Brain pericyte (primary cell): ENCODE results near the gene MBOAT2.
"Not testable (repeated sequence)": the region's sequence is repeated elsewhere in the genome, so short reads cannot be mapped to it uniquely, and the experiment has no call there.

Source experiments
- DNase-seq: peaks from one replicate; pipeline ENCODE4 v3.0.0-alpha.2; 2012; ENCODE audit warnings: low read depth, low spot score

MBOAT2 gene

GRCh38 chr2:8896671-8897070 is 106.8 kb downstream of the MBOAT2 start:
- not testable (repeated sequence) for DNase-seq

GRCh38 chr2:8895087-8895912 is 108.2 kb downstream of the MBOAT2 start:
- not testable (repeated sequence) for DNase-seq

DNA sequence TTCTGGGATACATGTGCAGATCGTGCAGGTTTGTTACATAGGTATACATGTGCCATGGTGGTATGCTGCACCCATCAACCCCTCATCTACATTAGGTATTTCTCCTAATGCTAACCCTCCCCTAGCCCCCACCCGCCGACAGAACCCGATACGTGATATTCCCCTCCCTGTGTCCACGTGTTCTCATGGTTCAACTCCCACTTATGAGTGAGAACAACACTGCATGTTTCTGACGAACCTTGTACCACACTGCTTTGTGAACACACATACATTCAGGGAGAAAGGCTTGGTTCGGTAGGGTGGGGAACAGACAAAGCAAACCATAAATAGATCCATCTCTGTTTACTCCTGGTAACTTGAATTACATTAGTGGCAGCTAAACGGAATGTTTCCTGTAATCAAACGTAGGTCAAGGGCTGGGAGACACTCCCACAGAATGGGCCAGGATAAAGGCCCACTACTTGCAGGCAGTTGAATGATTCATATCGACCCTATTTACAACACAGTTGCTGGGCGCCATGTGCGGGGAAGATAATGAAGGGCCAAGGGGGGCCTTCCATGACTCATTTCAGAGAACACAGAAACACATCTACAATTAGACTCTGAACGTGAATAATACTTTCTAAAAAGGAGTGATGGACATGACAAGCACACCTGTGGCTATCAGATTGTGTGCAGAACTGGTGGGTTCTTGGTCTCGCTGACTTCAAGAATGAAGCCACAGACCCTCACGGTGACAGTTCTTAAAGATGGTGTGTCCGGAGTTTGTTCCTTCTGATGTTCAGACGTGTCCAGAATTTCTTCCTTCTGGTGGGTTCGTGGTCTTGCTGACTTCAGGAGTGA is 109.3 kb downstream of the MBOAT2 start:
- no peak for DNase-seq

GRCh38 chr2:8893474-8893873 is 110.0 kb downstream of the MBOAT2 start:
- DNase-seq, result no peak

DNA sequence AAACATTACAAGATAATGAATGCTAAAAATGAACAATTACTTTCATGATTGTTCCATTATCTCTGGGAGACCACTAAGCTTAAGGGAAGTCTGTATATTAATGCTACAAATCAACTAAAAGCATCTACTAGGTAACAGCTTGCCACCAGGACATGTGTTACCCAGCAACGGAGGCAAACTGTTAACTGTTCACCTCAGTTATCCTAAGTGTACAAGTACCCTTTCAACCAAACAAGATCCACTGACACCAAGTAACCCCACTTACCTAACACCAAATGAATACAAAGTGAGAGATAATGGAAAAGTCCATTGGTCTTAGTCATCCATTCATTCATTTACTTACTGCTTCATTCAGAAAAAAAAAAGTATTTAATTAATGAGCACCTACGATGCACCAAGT is 111.4 kb downstream of the MBOAT2 start:
- no peak for DNase-seq

DNA sequence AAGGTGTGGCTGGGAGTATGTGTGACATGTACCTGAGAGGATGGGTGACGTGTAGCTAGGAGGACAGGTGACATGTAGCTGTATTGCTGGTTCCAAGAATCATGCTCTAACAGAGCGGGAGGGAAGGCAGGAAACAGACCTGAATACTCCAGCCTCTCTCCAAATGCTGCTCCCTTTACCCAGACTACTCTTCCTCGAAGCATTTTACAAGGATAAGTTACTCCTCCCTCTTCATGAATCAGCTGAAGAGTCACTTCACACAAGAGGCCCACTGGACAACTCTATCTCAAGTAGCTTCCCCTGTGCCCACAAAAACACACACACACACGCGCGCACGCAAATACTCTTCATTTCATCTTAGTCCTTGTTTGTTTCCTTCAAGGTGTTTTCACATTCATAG is 113.5 kb downstream of the MBOAT2 start:
- DNase-seq, result no peak

GRCh38 chr2:8888963-8889362 is 114.5 kb downstream of the MBOAT2 start:
- no peak for DNase-seq

GRCh38 chr2:8886876-8887275 is 116.6 kb downstream of the MBOAT2 start:
- DNase-seq, result no peak

GRCh38 chr2:8886202-8886518 is 117.3 kb downstream of the MBOAT2 start:
- DNase-seq, result no peak

- no peak for DNase-seq
Measured at GRCh38 chr2:8885449-8886201, 117.9 kb downstream of the MBOAT2 start.

DNA sequence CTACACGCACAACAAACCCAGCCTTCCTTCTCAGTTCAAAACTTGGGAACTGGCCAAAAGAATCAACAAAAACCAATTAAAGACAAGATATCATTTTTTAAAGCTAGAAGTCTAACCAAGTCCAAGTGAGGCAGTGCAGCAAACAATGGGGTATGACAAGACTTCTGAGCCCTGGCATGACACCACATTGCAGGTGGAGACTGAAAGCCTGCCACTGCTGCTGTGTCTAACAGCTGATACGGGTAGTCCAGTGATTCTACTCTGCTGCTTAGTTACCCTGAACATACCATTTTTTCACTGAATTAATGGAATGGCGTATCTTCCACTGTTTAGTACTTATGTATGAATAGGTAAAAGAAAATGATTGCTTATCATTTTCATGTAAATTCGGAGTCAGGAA is 118.7 kb downstream of the MBOAT2 start:
- no peak for DNase-seq

GRCh38 chr2:8882094-8882493 is 121.4 kb downstream of the MBOAT2 start:
- DNase-seq, result no peak

- DNase-seq, result no peak
Measured at GRCh38 chr2:8877894-8878293, 125.6 kb downstream of the MBOAT2 start.

DNA sequence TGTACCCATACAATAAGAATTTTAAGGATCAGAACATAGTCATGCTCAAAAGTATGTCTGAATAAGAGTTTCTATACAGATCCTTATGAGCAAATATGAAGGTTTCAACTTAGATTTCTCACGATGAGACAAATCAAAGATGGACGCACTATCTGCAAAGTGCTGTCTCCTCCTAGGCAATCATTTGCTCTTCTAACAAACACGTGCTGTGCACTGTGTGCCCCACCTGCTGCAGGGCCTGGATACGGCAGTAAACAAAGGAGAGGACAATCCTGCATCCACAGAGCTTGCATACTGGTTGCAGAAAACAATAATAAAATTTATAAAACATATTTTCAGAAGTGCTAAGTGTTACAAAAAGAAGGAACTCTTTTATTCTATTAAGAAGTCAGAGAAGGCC is 126.2 kb downstream of the MBOAT2 start:
- no peak for DNase-seq

- no peak for DNase-seq
Measured at GRCh38 chr2:8876628-8877027, 126.9 kb downstream of the MBOAT2 start.

DNA sequence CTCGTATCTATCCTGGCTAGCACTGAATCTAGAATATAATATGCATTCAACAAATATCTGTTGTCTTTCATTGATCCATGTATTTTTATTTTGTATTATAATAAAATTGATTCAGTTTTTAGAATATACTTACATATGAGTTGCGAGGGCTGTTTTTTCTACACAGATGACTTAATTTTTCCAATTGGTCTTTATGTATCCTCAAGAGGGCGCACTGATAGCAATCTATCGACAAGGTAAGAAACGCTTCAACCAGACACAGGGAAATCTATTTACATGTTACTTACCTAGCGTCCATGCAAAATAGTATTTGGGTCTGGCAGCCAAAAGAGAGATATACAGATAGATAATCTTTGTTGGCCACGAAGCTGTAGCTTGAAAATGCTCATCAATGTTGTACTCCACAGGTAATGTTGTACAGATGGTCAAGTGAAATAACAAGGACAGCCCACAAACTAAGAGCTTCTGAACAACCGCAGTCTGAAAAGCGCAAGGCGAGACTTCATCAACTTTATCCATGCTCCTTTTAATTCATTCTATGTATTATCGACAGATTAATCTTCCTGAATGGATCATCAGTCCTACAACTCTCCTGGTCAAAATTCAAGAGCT is 130.6 kb downstream of the MBOAT2 start:
- no peak for DNase-seq

- no peak for DNase-seq
Measured at GRCh38 chr2:8870441-8870840, 133.0 kb downstream of the MBOAT2 start.

- no peak for DNase-seq
Measured at GRCh38 chr2:8867363-8867762, 136.1 kb downstream of the MBOAT2 start.

- DNase-seq, result no peak
Measured at GRCh38 chr2:8863331-8863953, 140.0 kb downstream of the MBOAT2 start.

GRCh38 chr2:8862230-8862629 is 141.3 kb downstream of the MBOAT2 start:
- no peak for DNase-seq

- no peak for DNase-seq
Measured at GRCh38 chr2:8861797-8862196, 141.7 kb downstream of the MBOAT2 start.
